DOHH2 (cell line): ENCODE results near the gene LIPI.

Experiments used
- CTCF ChIP-seq: fragments of 200-600 bp; sonication (generic); IDR thresholded peaks from one replicate; pipeline ENCODE4 v1.5.1; 2014; ENCODE audit warnings: antibody characterized with exemption, mild to moderate bottlenecking, low read depth, low read length; ENCODE audit not compliant: poor library complexity, severe bottlenecking
- EZH2phosphoT487 ChIP-seq: fragments of 200-600 bp; sonication (generic); IDR thresholded peaks from 2 replicates; pipeline ENCODE4 v1.6.1; 2017; ENCODE audit warnings: borderline replicate concordance, mild to moderate bottlenecking, antibody characterized with exemption, low read length, moderate library complexity, mixed read lengths

GRCh38 chr21:14114251-14114650 is 96.5 kb downstream of the LIPI start:
- TF ChIP-seq CTCF: no peak
- TF ChIP-seq EZH2phosphoT487: no peak
